ENCODE data around the gene SETDB1. TPM values are rescaled to one million over a fixed set of nuclear protein-coding genes. Genes with fewer than 3 reads are reported as not detected.

The SETDB1 gene
- total RNA-seq, 2 experiments from 2014 or later = 39.4 to 40.4 TPM

GRCh38 chr1:150906813-150907212, 19.4 kb upstream of the SETDB1 start:
- Mint-ChIP-seq H3K27ac (no peak overlapping the region), H3K27me3 (no peaks in the 10 kb centered on the region), H3K4me3 (no peak overlapping the region), H3K9me3 (no peaks in the 10 kb centered on the region), H3K4me1 (ENCODE audit: low read depth) (no peaks in the 10 kb centered on the region), H3K36me3 (ENCODE audit: low read depth) (no peaks in the 10 kb centered on the region)
- no peak for ATAC-seq (ENCODE audit: poor library complexity)
- POLR2A ChIA-PET = interaction anchor here (0.6 kb wide), 1 partner anchor 49 kb away, joined by 5 read pairs; no protein-coding TSS in a partner anchor
- CTCF ChIA-PET = interaction anchor here (1.4 kb wide), 1 partner anchor 15 kb away, joined by 3 read pairs; no protein-coding TSS in a partner anchor
- intact Hi-C loops (cut with DNase I, micrococcal nuclease) = loop anchor here in 1 of 2 experiments (5.0 kb wide), 1 partner anchor 465 kb away; the partner anchor contains the start of gene SELENBP1
- DNase-seq = no peak
- H3K36me3 ChIP-seq (ENCODE audit: insufficient read depth, low read length) = no peaks in the 10 kb centered on the region
- TF ChIP-seq, protein P1, sequence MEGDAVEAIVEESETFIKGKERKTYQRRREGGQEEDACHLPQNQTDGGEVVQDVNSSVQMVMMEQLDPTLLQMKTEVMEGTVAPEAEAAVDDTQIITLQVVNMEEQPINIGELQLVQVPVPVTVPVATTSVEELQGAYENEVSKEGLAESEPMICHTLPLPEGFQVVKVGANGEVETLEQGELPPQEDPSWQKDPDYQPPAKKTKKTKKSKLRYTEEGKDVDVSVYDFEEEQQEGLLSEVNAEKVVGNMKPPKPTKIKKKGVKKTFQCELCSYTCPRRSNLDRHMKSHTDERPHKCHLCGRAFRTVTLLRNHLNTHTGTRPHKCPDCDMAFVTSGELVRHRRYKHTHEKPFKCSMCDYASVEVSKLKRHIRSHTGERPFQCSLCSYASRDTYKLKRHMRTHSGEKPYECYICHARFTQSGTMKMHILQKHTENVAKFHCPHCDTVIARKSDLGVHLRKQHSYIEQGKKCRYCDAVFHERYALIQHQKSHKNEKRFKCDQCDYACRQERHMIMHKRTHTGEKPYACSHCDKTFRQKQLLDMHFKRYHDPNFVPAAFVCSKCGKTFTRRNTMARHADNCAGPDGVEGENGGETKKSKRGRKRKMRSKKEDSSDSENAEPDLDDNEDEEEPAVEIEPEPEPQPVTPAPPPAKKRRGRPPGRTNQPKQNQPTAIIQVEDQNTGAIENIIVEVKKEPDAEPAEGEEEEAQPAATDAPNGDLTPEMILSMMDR (IDR thresholded peaks at IDR 0.05) = no peak
- no peaks in the 10 kb centered on the region for H3K4me1 ChIP-seq (ENCODE audit: insufficient read depth, low read length)
- H3K27ac ChIP-seq (ENCODE audit: low read depth in 1 of 2, low read length in 2 of 2) = no peak overlapping the region
- no peaks in the 10 kb centered on the region for H3K27me3 ChIP-seq (ENCODE audit: control insufficient read depth in 1 of 2, insufficient read depth in 2 of 2, low read length in 2 of 2)
- H3K4me3 ChIP-seq (ENCODE audit: low read length) = no peak overlapping the region
- no peaks in the 10 kb centered on the region for H3K9me3 ChIP-seq (ENCODE audit: control insufficient read depth in 1 of 2, insufficient read depth in 1 of 2, low read length in 2 of 2)

GRCh38 chr1:150909585-150910180, 16.5 kb upstream of the SETDB1 start:
- POLR2A ChIA-PET = no interaction called here
- no peak for ATAC-seq (ENCODE audit: poor library complexity)
- CTCF ChIA-PET = interaction anchor here (1.3 kb wide), 1 partner anchor 13 kb away, joined by 4 read pairs; no protein-coding TSS in a partner anchor

GRCh38 chr1:150912623-150913022, 13.5 kb upstream of the SETDB1 start:
- intact Hi-C loops (cut with DNase I, micrococcal nuclease) = no loop called here
- ChIA-PET POLR2A (interaction anchor here (0.6 kb wide), 1 partner anchor 341 kb away, joined by 4 read pairs; no protein-coding TSS in a partner anchor), CTCF (interaction anchor here (0.8 kb wide), 2 partner anchors 10 kb away, joined by 3 read pairs; no protein-coding TSS in a partner anchor)
- Mint-ChIP-seq H3K4me1 (ENCODE audit: low read depth) (no peaks in the 10 kb centered on the region), H3K27ac (no peak overlapping the region), H3K9me3 (no peaks in the 10 kb centered on the region), H3K4me3 (no peak overlapping the region), H3K27me3 (no peaks in the 10 kb centered on the region), H3K36me3 (ENCODE audit: low read depth) (no peaks in the 10 kb centered on the region)
- ATAC-seq (ENCODE audit: poor library complexity) (no peak), DNase-seq (no peak)
- Histone ChIP-seq H3K4me1 (ENCODE audit: insufficient read depth, low read length) (no peaks in the 10 kb centered on the region), H3K27me3 (ENCODE audit: control insufficient read depth in 1 of 2, insufficient read depth in 2 of 2, low read length in 2 of 2) (no peaks in the 10 kb centered on the region), H3K4me3 (ENCODE audit: low read length) (no peak overlapping the region), H3K36me3 (ENCODE audit: insufficient read depth, low read length) (no peaks in the 10 kb centered on the region), H3K9me3 (ENCODE audit: control insufficient read depth in 1 of 2, insufficient read depth in 1 of 2, low read length in 2 of 2) (no peaks in the 10 kb centered on the region), H3K27ac (ENCODE audit: low read depth in 1 of 2, low read length in 2 of 2) (no peak overlapping the region)
- TF ChIP-seq, protein P1 (IDR thresholded peaks at IDR 0.05) = no peak

More at GRCh38 chr1:150909585-150910180, 16.5 kb upstream of the SETDB1 start:
- H3K27me3 ChIP-seq (ENCODE audit: control insufficient read depth in 1 of 2, insufficient read depth in 2 of 2, low read length in 2 of 2) = no peaks in the 10 kb centered on the region
- no peaks in the 10 kb centered on the region for H3K4me1 ChIP-seq (ENCODE audit: insufficient read depth, low read length)
- no peaks in the 10 kb centered on the region for H3K36me3 Mint-ChIP-seq (ENCODE audit: low read depth)
- no peaks in the 10 kb centered on the region for H3K27me3 Mint-ChIP-seq
- H3K9me3 Mint-ChIP-seq = no peaks in the 10 kb centered on the region
- H3K27ac Mint-ChIP-seq = no peak overlapping the region
- H3K27ac ChIP-seq (ENCODE audit: low read depth in 1 of 2, low read length in 2 of 2) = no peak overlapping the region
- DNase-seq = no peak
- intact Hi-C loops (cut with DNase I, micrococcal nuclease) = loop anchor here in 1 of 2 experiments (5.0 kb wide), 1 partner anchor 463 kb away; the partner anchor contains the start of gene SELENBP1
- TF ChIP-seq, protein P1 (IDR thresholded peaks at IDR 0.05) = no peak
- no peaks in the 10 kb centered on the region for H3K4me1 Mint-ChIP-seq (ENCODE audit: low read depth)
- H3K4me3 Mint-ChIP-seq = no peak overlapping the region
- no peak overlapping the region for H3K4me3 ChIP-seq (ENCODE audit: low read length)
- H3K9me3 ChIP-seq (ENCODE audit: control insufficient read depth in 1 of 2, insufficient read depth in 1 of 2, low read length in 2 of 2) = no peaks in the 10 kb centered on the region
- no peaks in the 10 kb centered on the region for H3K36me3 ChIP-seq (ENCODE audit: insufficient read depth, low read length)
